Measurements from ENCODE around the gene STXBP3. TPM values are rescaled to one million over a fixed set of nuclear protein-coding genes. Genes with fewer than 3 reads are reported as not detected.
A peak's percentile ranks its signal among the peaks of the same experiment; 100 is the strongest.

Gene STXBP3
- total and polyA plus RNA-seq, 9 of the 15 experiments (the other 6 are each of a cell fraction or from before 2014, with no cell fraction given) = 32.5 to 52.5 (median 39.2) TPM

- TF ChIP-seq ZFP91 (CRISPR knock-in tag; IDR thresholded peaks at IDR 0.05) (no peak), LCOR (CRISPR knock-in tag; IDR thresholded peaks at IDR 0.05) (0 out of 2 replicates have a peak, but pooled peaks have one; percentile 20), ETV1 (tag; conservative IDR thresholded peaks at IDR 0.05; ENCODE audit: low read depth) (0 out of 2 replicates have a peak, but pooled peaks have one; percentile 14), CEBPG (CRISPR knock-in tag; IDR thresholded peaks at IDR 0.05) (no peak), CEBPG (tag; conservative IDR thresholded peaks at IDR 0.05 in 1 of 2, IDR thresholded peaks at IDR 0.05 in 1 of 2) (peak in 1 of 2 experiments; percentile 84; a peak in 2 of 4 replicates), NEUROD1 (IDR thresholded peaks at IDR 0.05; ENCODE audit: borderline replicate concordance, low read depth, low read length, partially characterized antibody) (no peak), CBFA2T3 (IDR thresholded peaks at IDR 0.05) (peak; percentile 86), MEIS2 (IDR thresholded peaks at IDR 0.05; ENCODE audit: partially characterized antibody) (peak; percentile 1), GTF2E2 (tag; IDR thresholded peaks at IDR 0.05) (no peak), ARID3A (IDR thresholded peaks at IDR 0.05; ENCODE audit: borderline replicate concordance, low read depth, low read length) (0 out of 2 replicates have a peak, but pooled peaks have one; percentile 86), ZNF766 (CRISPR knock-in tag; conservative IDR thresholded peaks at IDR 0.05) (no peak), DPF2 (IDR thresholded peaks at IDR 0.05) (peak; percentile 87), ZNF592 (IDR thresholded peaks at IDR 0.05) (0 out of 2 replicates have a peak, but pooled peaks have one; percentile 14), KDM1A (IDR thresholded peaks at IDR 0.05) (peak; percentile 24 to 33; a peak in 2 of 4 replicates), USF2 (CRISPR knock-in tag; IDR thresholded peaks at IDR 0.05) (no peak), POLR2B (IDR thresholded peaks at IDR 0.05; ENCODE audit: low read depth, partially characterized antibody) (no peak), CBFA2T2 (conservative IDR thresholded peaks at IDR 0.05) (peak; percentile 69), JUN (IDR thresholded peaks at IDR 0.05; ENCODE audit: borderline replicate concordance, low read depth, low read length) (peak; percentile 43; the same call in 1 of the 2 replicates), JUN (CRISPR knock-in tag; IDR thresholded peaks at IDR 0.05; ENCODE audit: borderline replicate concordance) (no peak), ATF7 (IDR thresholded peaks at IDR 0.05) (0 out of 2 replicates have a peak, but pooled peaks have one; percentile 14)
Observed at GRCh38 chr1:108780937-108781574, 34.6 kb downstream of the STXBP3 start (continued).
